ENCODE data around the gene GPSM3. TPM values are rescaled to one million over a fixed set of nuclear protein-coding genes. Genes with fewer than 3 reads are reported as not detected.
A peak's percentile ranks its signal among the peaks of the same experiment; 100 is the strongest.

GPSM3 gene
- total RNA-seq (100 to 1,000 TPM; 268 to 291 TPM), total RNA-seq (102 to 129 reads per million in 2 donors)

GRCh38 chr6:32192608-32193039 is at the start of gene GPSM3:
Gene GPSM3, minus strand, starts transcription at chr6:32192643. Its CDS starts 130 bp downstream, at chr6:32192513.
- Mint-ChIP-seq H3K4me1 (peaks cover 55% of the 10 kb centered on the region), H3K4me3 (peak within 1 kb of the TSS; percentile 99), H3K36me3 (ENCODE audit: low read depth) (peaks cover 12% of the 10 kb centered on the region), H3K27ac (peak within 1 kb of the TSS; percentile 98), H3K27me3 (no peaks in the 10 kb centered on the region)
- no peak for ATAC-seq
- peak in 1 of 3 donors; percentile 44 for DNase-seq
- no peaks in the 10 kb centered on the region for H3K9me3 ChIP-seq (ENCODE audit: control insufficient read depth, low read length, poor library complexity, severe bottlenecking)

- no peak for ATAC-seq
- H3K4me3 Mint-ChIP-seq, result no peak overlapping the region
- peaks cover 2% of the 10 kb centered on the region for H3K36me3 Mint-ChIP-seq (ENCODE audit: low read depth)
- H3K9me3 ChIP-seq (ENCODE audit: control insufficient read depth, low read length, poor library complexity, severe bottlenecking), result no peaks in the 10 kb centered on the region
- H3K27ac Mint-ChIP-seq, result peak overlapping the region; percentile 19
- H3K27me3 Mint-ChIP-seq, result no peaks in the 10 kb centered on the region
- H3K4me1 Mint-ChIP-seq, result peaks cover 9% of the 10 kb centered on the region
- no peak for DNase-seq
These were observed 48.2 kb upstream of the GPSM3 start for GRCh38 chr6:32240686-32241085.

GRCh38 chr6:32239462-32239861 is 47.0 kb upstream of the GPSM3 start:
- H3K4me3 Mint-ChIP-seq, result no peak overlapping the region
- no peaks in the 10 kb centered on the region for H3K9me3 ChIP-seq (ENCODE audit: control insufficient read depth, low read length, poor library complexity, severe bottlenecking)
- no peaks in the 10 kb centered on the region for H3K27me3 Mint-ChIP-seq
- peaks cover 4% of the 10 kb centered on the region for H3K36me3 Mint-ChIP-seq (ENCODE audit: low read depth)
- H3K4me1 Mint-ChIP-seq, result peaks cover 6% of the 10 kb centered on the region
- no peak overlapping the region for H3K27ac Mint-ChIP-seq
- ATAC-seq (no peak), DNase-seq (no peak)

GRCh38 chr6:32234934-32235333 is 42.5 kb upstream of the GPSM3 start:
- H3K4me3 Mint-ChIP-seq, result no peak overlapping the region
- peaks cover 2% of the 10 kb centered on the region for H3K36me3 Mint-ChIP-seq (ENCODE audit: low read depth)
- ATAC-seq (no peak), DNase-seq (no peak)
- no peak overlapping the region for H3K27ac Mint-ChIP-seq
- peaks cover 2% of the 10 kb centered on the region for H3K4me1 Mint-ChIP-seq
- no peaks in the 10 kb centered on the region for H3K27me3 Mint-ChIP-seq
- H3K9me3 ChIP-seq (ENCODE audit: control insufficient read depth, low read length, poor library complexity, severe bottlenecking), result no peaks in the 10 kb centered on the region

- Mint-ChIP-seq H3K4me3 (no peak overlapping the region), H3K4me1 (peaks cover 5% of the 10 kb centered on the region), H3K27me3 (no peaks in the 10 kb centered on the region), H3K27ac (no peak overlapping the region), H3K36me3 (ENCODE audit: low read depth) (peaks cover 3% of the 10 kb centered on the region)
- no peaks in the 10 kb centered on the region for H3K9me3 ChIP-seq (ENCODE audit: control insufficient read depth, low read length, poor library complexity, severe bottlenecking)
- no peak for ATAC-seq
- DNase-seq, result no peak
These were observed 34.0 kb upstream of the GPSM3 start for GRCh38 chr6:32226434-32226833.

- Mint-ChIP-seq H3K36me3 (ENCODE audit: low read depth) (peaks cover 3% of the 10 kb centered on the region), H3K27ac (peak overlapping the region; percentile 27), H3K4me3 (no peak overlapping the region), H3K4me1 (peaks cover 5% of the 10 kb centered on the region), H3K27me3 (peaks cover 4% of the 10 kb centered on the region)
- no peaks in the 10 kb centered on the region for H3K9me3 ChIP-seq (ENCODE audit: control insufficient read depth, low read length, poor library complexity, severe bottlenecking)
- ATAC-seq (no peak), DNase-seq (no peak)
These were observed 32.3 kb upstream of the GPSM3 start for GRCh38 chr6:32224696-32225095.

GRCh38 chr6:32223258-32224235 is 31.1 kb upstream of the GPSM3 start, which contains the start of gene NOTCH4:
Gene NOTCH4, minus strand, starts transcription at chr6:32224067. Its CDS starts 139 bp downstream, at chr6:32223928.
- Mint-ChIP-seq H3K4me3 (no peak within 1 kb of the TSS), H3K36me3 (ENCODE audit: low read depth) (no peaks in the 10 kb centered on the region), H3K4me1 (peaks cover 5% of the 10 kb centered on the region), H3K27me3 (peaks cover 9% of the 10 kb centered on the region), H3K27ac (peak within 1 kb of the TSS; percentile 60)
- ATAC-seq (no peak), DNase-seq (no peak)
- no peaks in the 10 kb centered on the region for H3K9me3 ChIP-seq (ENCODE audit: control insufficient read depth, low read length, poor library complexity, severe bottlenecking)

- DNase-seq (no peak), ATAC-seq (no peak)
- Mint-ChIP-seq H3K27me3 (peaks cover 9% of the 10 kb centered on the region), H3K4me1 (peaks cover 5% of the 10 kb centered on the region), H3K36me3 (ENCODE audit: low read depth) (peaks cover 1% of the 10 kb centered on the region), H3K4me3 (no peak overlapping the region), H3K27ac (peak overlapping the region; percentile 60)
- H3K9me3 ChIP-seq (ENCODE audit: control insufficient read depth, low read length, poor library complexity, severe bottlenecking), result no peaks in the 10 kb centered on the region
These were observed 30.1 kb upstream of the GPSM3 start for GRCh38 chr6:32222333-32223230.

GRCh38 chr6:32220021-32220420 is 27.6 kb upstream of the GPSM3 start:
- no peak overlapping the region for H3K27ac Mint-ChIP-seq
- no peak overlapping the region for H3K4me3 Mint-ChIP-seq
- ATAC-seq, result no peak
- peaks cover 7% of the 10 kb centered on the region for H3K4me1 Mint-ChIP-seq
- peaks cover 9% of the 10 kb centered on the region for H3K27me3 Mint-ChIP-seq
- DNase-seq, result no peak
- H3K9me3 ChIP-seq (ENCODE audit: control insufficient read depth, low read length, poor library complexity, severe bottlenecking), result no peaks in the 10 kb centered on the region
- H3K36me3 Mint-ChIP-seq (ENCODE audit: low read depth), result peaks cover 2% of the 10 kb centered on the region

- Mint-ChIP-seq H3K27me3 (peaks cover 9% of the 10 kb centered on the region), H3K4me1 (peaks cover 9% of the 10 kb centered on the region), H3K4me3 (no peak overlapping the region), H3K36me3 (ENCODE audit: low read depth) (peaks cover 2% of the 10 kb centered on the region), H3K27ac (no peak overlapping the region)
- no peak for DNase-seq
- no peak for ATAC-seq
- H3K9me3 ChIP-seq (ENCODE audit: control insufficient read depth, low read length, poor library complexity, severe bottlenecking), result no peaks in the 10 kb centered on the region
These were observed 25.7 kb upstream of the GPSM3 start for GRCh38 chr6:32218167-32218566.

- H3K9me3 ChIP-seq (ENCODE audit: control insufficient read depth, low read length, poor library complexity, severe bottlenecking), result no peaks in the 10 kb centered on the region
- H3K36me3 Mint-ChIP-seq (ENCODE audit: low read depth), result peaks cover 2% of the 10 kb centered on the region
- ATAC-seq (no peak), DNase-seq (no peak)
- H3K4me3 Mint-ChIP-seq, result no peak overlapping the region
- H3K27me3 Mint-ChIP-seq, result peaks cover 9% of the 10 kb centered on the region
- peaks cover 5% of the 10 kb centered on the region for H3K4me1 Mint-ChIP-seq
- no peak overlapping the region for H3K27ac Mint-ChIP-seq
These were observed 24.6 kb upstream of the GPSM3 start for GRCh38 chr6:32216998-32217397.

GRCh38 chr6:32216285-32216684 is 23.8 kb upstream of the GPSM3 start:
- Mint-ChIP-seq H3K27ac (no peak overlapping the region), H3K27me3 (peaks cover 9% of the 10 kb centered on the region), H3K4me1 (peaks cover 7% of the 10 kb centered on the region), H3K36me3 (ENCODE audit: low read depth) (peaks cover 2% of the 10 kb centered on the region), H3K4me3 (no peak overlapping the region)
- DNase-seq, result no peak
- ATAC-seq, result no peak
- no peaks in the 10 kb centered on the region for H3K9me3 ChIP-seq (ENCODE audit: control insufficient read depth, low read length, poor library complexity, severe bottlenecking)

GRCh38 chr6:32215617-32216016 is 23.2 kb upstream of the GPSM3 start:
- H3K27ac Mint-ChIP-seq, result no peak overlapping the region
- H3K4me3 Mint-ChIP-seq, result no peak overlapping the region
- ATAC-seq, result no peak
- no peaks in the 10 kb centered on the region for H3K9me3 ChIP-seq (ENCODE audit: control insufficient read depth, low read length, poor library complexity, severe bottlenecking)
- peaks cover 2% of the 10 kb centered on the region for H3K36me3 Mint-ChIP-seq (ENCODE audit: low read depth)
- peaks cover 9% of the 10 kb centered on the region for H3K27me3 Mint-ChIP-seq
- H3K4me1 Mint-ChIP-seq, result peaks cover 7% of the 10 kb centered on the region
- DNase-seq, result no peak
